GM12878 (cell line): ENCODE data around the gene NPPB. TPM values are rescaled to one million over a fixed set of nuclear protein-coding genes. Genes with fewer than 3 reads are reported as not detected.
A peak's percentile ranks its signal among the peaks of the same experiment; 100 is the strongest.

ENCODE experiments used
- ATAC-seq: fragments of 200-7000 bp; cut with Tn5 transposase; 3 replicates; pipeline ENCODE4 v1.9.1; 2020; ENCODE audit warnings: mild to moderate bottlenecking, moderate library complexity
- BruUV-seq: library from RNA; stranded (reverse); fragments of 400-500 nt; replicated peaks from 2 replicates; lab custom pipeline; 2021; lab: Mats Ljungman, UMichigan
- CTCF ChIA-PET: fragments of 300-600 bp; sonication (Branson Sonifier 250); formaldehyde crosslinking; extraction: SDS; loops from one replicate; lab custom pipeline; 2021; ENCODE audit warnings: inconsistent platforms; lab: Yijun Ruan, JAX
- POLR2A ChIA-PET: fragments of 350-600 bp; formaldehyde crosslinking; extraction: SDS; loops from one replicate; lab custom pipeline; 2021; ENCODE audit warnings: inconsistent platforms; lab: Charles Lee
- RAD21 ChIA-PET: fragments of 300-600 bp; sonication (Branson Sonifier 250); formaldehyde crosslinking; loops from one replicate; lab custom pipeline; 2023; ENCODE audit warnings: antibody characterized with exemption; ENCODE audit not compliant: unreplicated experiment; lab: Charles Lee
- SMC1A ChIA-PET: fragments of 300-600 bp; sonication (Branson Sonifier 250); formaldehyde crosslinking; loops from one replicate; lab custom pipeline; 2023; ENCODE audit not compliant: unreplicated experiment, uncharacterized antibody; lab: Charles Lee
- DNase-seq: peaks from one replicate; pipeline ENCODE4 v3.0.0-alpha.2; 2011; ENCODE audit warnings: low read depth, low spot score
- FAIRE-seq: peaks from 3 replicates; lab custom pipeline; 2011; peaks lifted over from hg19 to GRCh38; lab: Jason Lieb, UNC
- H2AFZ ChIP-seq: 2 replicates; pipeline ENCODE4 v1.6.0; 2011; ENCODE audit warnings: low read depth, low read length, control low read depth; ENCODE audit not compliant: control insufficient read depth
- H3K27ac ChIP-seq: 2 replicates; pipeline ENCODE4 v1.5.1; 2011; ENCODE audit warnings: control low read depth; ENCODE audit not compliant: control insufficient read depth, insufficient read depth
- H3K27me3 ChIP-seq, 2 experiments: replicated peaks in 1 of 2; 2 replicates each; pipeline versions ENCODE4 v1.6.0 to v1.6.1; 2011; ENCODE audit warnings: low read length in 1 of 2; ENCODE audit not compliant: control insufficient read depth in 2 of 2, insufficient read depth in 2 of 2
- H3K36me3 ChIP-seq, 2 experiments: 2 replicates each; pipeline ENCODE4 v1.5.1; 2011; ENCODE audit warnings: low read length in 1 of 2; ENCODE audit not compliant: control insufficient read depth in 2 of 2, insufficient read depth in 2 of 2
- H3K4me1 ChIP-seq: 2 replicates; pipeline ENCODE4 v1.6.1; 2011; ENCODE audit warnings: mild to moderate bottlenecking, low read length, moderate library complexity, mixed read lengths; ENCODE audit not compliant: control insufficient read depth, insufficient read depth
- H3K4me2 ChIP-seq: 2 replicates; pipeline ENCODE4 v1.6.0; 2011; ENCODE audit warnings: control low read depth; ENCODE audit not compliant: control insufficient read depth, insufficient read depth
- H3K4me3 ChIP-seq: fragments of 200-600 bp; sonication (generic); 2 replicates; pipeline ENCODE4 v1.5.1; 2016
- H3K79me2 ChIP-seq: 2 replicates; pipeline ENCODE4 v1.6.0; 2011; ENCODE audit warnings: low read length; ENCODE audit not compliant: control insufficient read depth, insufficient read depth
- H3K9ac ChIP-seq: 2 replicates; pipeline ENCODE4 v1.8.0; 2011; ENCODE audit warnings: low read length, control low read depth, mixed read lengths; ENCODE audit not compliant: control insufficient read depth, insufficient read depth
- H3K9me3 ChIP-seq: replicated peaks from 3 replicates; pipeline ENCODE4 v1.5.1; 2011; ENCODE audit warnings: mild to moderate bottlenecking, low read length; ENCODE audit not compliant: control insufficient read depth, insufficient read depth
- H4K20me1 ChIP-seq: 2 replicates; pipeline ENCODE4 v1.6.0; 2011; ENCODE audit not compliant: control insufficient read depth, insufficient read depth
- BACH1 ChIP-seq: fragments of 450-650 bp; IDR thresholded peaks from 2 replicates; pipeline ENCODE4 v1.6.1; 2017; ENCODE audit warnings: mild to moderate bottlenecking, borderline replicate concordance
- BHLHE40 ChIP-seq, 2 experiments: fragments of 450-650 bp in 1 of 2; IDR thresholded peaks; 2 replicates each; pipeline ENCODE4 v1.6.1; 2011 to 2017; ENCODE audit warnings: low read depth in 2 of 2, borderline replicate concordance in 1 of 2, improper control_type of control experiment in 1 of 2, low read length in 1 of 2, mild to moderate bottlenecking in 1 of 2
- CBX5 ChIP-seq: sonication (generic); IDR thresholded peaks from 2 replicates; pipeline ENCODE4 v1.6.1; 2016; ENCODE audit warnings: low read depth, moderate library complexity, mild to moderate bottlenecking, inconsistent platforms
- CTCF ChIP-seq, 3 experiments: IDR thresholded peaks in 2 of 3; conservative IDR thresholded peaks in 1 of 3; 2 replicates each; pipeline ENCODE4 v1.5.1; 2011; ENCODE audit warnings: low read depth in 3 of 3, low read length in 3 of 3, mild to moderate bottlenecking in 3 of 3, control low read depth in 2 of 3, moderate library complexity in 2 of 3, inconsistent platforms in 1 of 3, mixed read lengths in 1 of 3; ENCODE audit not compliant: control insufficient read depth in 2 of 3, insufficient read depth in 1 of 3; ENCODE audit errors: extremely low read depth in 1 of 3
- EGR1 ChIP-seq, 2 experiments: IDR thresholded peaks; 1 replicate in 1 of 2; 2 replicates in 1 of 2; pipeline ENCODE4 v1.6.1; 2011 to 2012; ENCODE audit warnings: low read depth in 2 of 2, low read length in 2 of 2, borderline replicate concordance in 1 of 2, mild to moderate bottlenecking in 1 of 2, moderate library complexity in 1 of 2
- ELK1 ChIP-seq: IDR thresholded peaks from 2 replicates; pipeline ENCODE4 v1.6.1; 2012; ENCODE audit warnings: low read depth, low read length, improper control_type of control experiment
- KDM1A ChIP-seq: fragments of 200-600 bp; sonication (generic); IDR thresholded peaks from 2 replicates; pipeline ENCODE4 v1.6.1; 2016; ENCODE audit warnings: borderline replicate concordance
- MLLT1 ChIP-seq: fragments of 450-650 bp; IDR thresholded peaks from 2 replicates; pipeline ENCODE4 v1.6.1; 2016; ENCODE audit warnings: mild to moderate bottlenecking
- NBN ChIP-seq: fragments of 450-650 bp; IDR thresholded peaks from 2 replicates; pipeline ENCODE4 v1.6.1; 2016
- NFIC ChIP-seq: IDR thresholded peaks from 2 replicates; pipeline ENCODE4 v1.6.1; 2012; ENCODE audit warnings: low read depth, mild to moderate bottlenecking, inconsistent platforms, low read length, moderate library complexity
- RAD21 ChIP-seq: IDR thresholded peaks from 2 replicates; pipeline ENCODE4 v1.6.1; 2011; ENCODE audit warnings: mild to moderate bottlenecking, low read depth, low read length, moderate library complexity; ENCODE audit not compliant: insufficient read depth
- SMC3 ChIP-seq: IDR thresholded peaks from 2 replicates; pipeline ENCODE4 v1.6.1; 2011; ENCODE audit warnings: low read length, improper control_type of control experiment, borderline replicate concordance
- TBL1XR1 ChIP-seq: IDR thresholded peaks from 2 replicates; pipeline ENCODE4 v1.6.1; 2012; ENCODE audit warnings: low read depth, low read length, improper control_type of control experiment
- WGBS: methylation state at CpG from one replicate; pipeline ENCODE4 v1.1.6; 2016; ENCODE audit warnings: low lambda C conversion rate; ENCODE audit not compliant: insufficient replicate concordance, insufficient coverage; ENCODE audit errors: missing lambda C conversion rate; 5-methylcytosine and 5-hydroxymethylcytosine counted together
- in situ Hi-C: fragments of 300-500 bp; cut with MboI; formaldehyde crosslinking; loops from 9 replicates; pipeline ENCODE4 v1.14.3; 2018; ENCODE audit warnings: mixed read lengths
- intact Hi-C: fragments of 100-400 bp; cut with micrococcal nuclease; formaldehyde crosslinking; loops from one replicate; pipeline ENCODE4 v1.14.2; 2022; ENCODE audit not compliant: unreplicated experiment
- polyA plus RNA-seq, 11 experiments: library from polyadenylated mRNA; depleted of rRNA in 4 of 11; unstranded in 6 of 11; stranded (reverse) in 5 of 11; fragments of >200 nt; fragmentation: Nextera tagmentation in 4 of 11; fragmentation: Illumina TruSeq in 1 of 11; extraction: Ambion mirVana in 4 of 11; extraction: Trizol in 1 of 11; gene quantifications; 1 replicate in 1 of 11; 2 replicates in 10 of 11; pipeline versions ENCODE4 v1.2.1 to v1.2.3, GENCODE V29; 2011 to 2016; ENCODE audit warnings: inconsistent platforms in 2 of 11, missing spikeins in 2 of 11, low read depth in 1 of 11
- total RNA-seq, 4 experiments: library from RNA; depleted of rRNA in 3 of 4; stranded (reverse); fragments of >200 nt in 3 of 4; fragmentation: Illumina TruSeq in 1 of 4; extraction: Trizol in 1 of 4; gene quantifications; 2 replicates each; pipeline versions ENCODE4 v1.2.1 to v1.2.3, GENCODE V29; 2013 to 2021
- TF ChIP-seq, protein P1 (sequence below): fragments of 450-650 bp; IDR thresholded peaks from 2 replicates; pipeline ENCODE4 v1.6.1; 2017; ENCODE audit warnings: low read depth, mild to moderate bottlenecking, moderate library complexity

The NPPB gene
- total and polyA plus RNA-seq, 10 of the 15 experiments (the other 5 are each of a cell fraction or from before 2014, with no cell fraction given): not detected

- TF ChIP-seq MLLT1 (no peak), RAD21 (peak; percentile 48; the same call in 1 of the 2 replicates), BHLHE40 (IDR thresholded peaks at IDR 0.05; ENCODE audit: borderline replicate concordance in 1 of 2, low read depth in 2 of 2, low read length in 1 of 2) (peak; percentile 88 to 93; a peak in 3 of 4 replicates), NBN (no peak), KDM1A (no peak), SMC3 (peak; percentile 48; the same call in 1 of the 2 replicates), CBX5 (no peak), EGR1 (IDR thresholded peaks at IDR 0.05; ENCODE audit: borderline replicate concordance in 1 of 2, low read depth in 2 of 2, low read length in 2 of 2) (no peak), NFIC (no peak)
- TF ChIP-seq, all 136 proteins: peak for 9
These were observed 48.7 kb upstream of the NPPB start (continued) for GRCh38 chr1:11907275-11908094.

- ChIA-PET CTCF (no interaction called here), SMC1A (interaction anchor here (0.8 kb wide), 1 partner anchor 75 kb away, joined by 3 read pairs; no protein-coding TSS in a partner anchor), POLR2A (interaction anchor here (0.6 kb wide), 1 partner anchor 100 kb away, joined by 4 read pairs; no protein-coding TSS in a partner anchor), RAD21 (no interaction called here)
- no peaks in the 10 kb centered on the region for H3K79me2 ChIP-seq
- H3K4me1 ChIP-seq: no peaks in the 10 kb centered on the region
- in situ Hi-C loops (no loop called here), intact Hi-C loops (loop anchor here (1.0 to 10.0 kb wide), 3 partner anchors 69 to 1432 kb away; partner anchors contain the start of genes DFFA and PEX14)
- no peak overlapping the region for H3K4me3 ChIP-seq
- BruUV-seq: no TSS peak
- WGBS: 79% methylated on average over 10 of the region's 10 CpGs
- no peak overlapping the region for H3K9ac ChIP-seq
- no peak overlapping the region for H2AFZ ChIP-seq
- FAIRE-seq (no peak), DNase-seq (no peak), ATAC-seq (no peak)
- no peaks in the 10 kb centered on the region for H4K20me1 ChIP-seq
- no peaks in the 10 kb centered on the region for H3K36me3 ChIP-seq
- H3K27ac ChIP-seq: no peak overlapping the region
- H3K4me2 ChIP-seq: no peak overlapping the region
- no peaks in the 10 kb centered on the region for H3K27me3 ChIP-seq
- no peaks in the 10 kb centered on the region for H3K9me3 ChIP-seq
- TF ChIP-seq, protein P1, sequence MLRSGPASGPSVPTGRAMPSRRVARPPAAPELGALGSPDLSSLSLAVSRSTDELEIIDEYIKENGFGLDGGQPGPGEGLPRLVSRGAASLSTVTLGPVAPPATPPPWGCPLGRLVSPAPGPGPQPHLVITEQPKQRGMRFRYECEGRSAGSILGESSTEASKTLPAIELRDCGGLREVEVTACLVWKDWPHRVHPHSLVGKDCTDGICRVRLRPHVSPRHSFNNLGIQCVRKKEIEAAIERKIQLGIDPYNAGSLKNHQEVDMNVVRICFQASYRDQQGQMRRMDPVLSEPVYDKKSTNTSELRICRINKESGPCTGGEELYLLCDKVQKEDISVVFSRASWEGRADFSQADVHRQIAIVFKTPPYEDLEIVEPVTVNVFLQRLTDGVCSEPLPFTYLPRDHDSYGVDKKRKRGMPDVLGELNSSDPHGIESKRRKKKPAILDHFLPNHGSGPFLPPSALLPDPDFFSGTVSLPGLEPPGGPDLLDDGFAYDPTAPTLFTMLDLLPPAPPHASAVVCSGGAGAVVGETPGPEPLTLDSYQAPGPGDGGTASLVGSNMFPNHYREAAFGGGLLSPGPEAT: no peak
- TF ChIP-seq CTCF (IDR thresholded peaks at IDR 0.05 in 2 of 3, conservative IDR thresholded peaks at IDR 0.05 in 1 of 3; ENCODE audit: control insufficient read depth in 2 of 3, extremely low read depth in 1 of 3, insufficient read depth in 1 of 3, low read depth in 3 of 3, low read length in 3 of 3) (no peak), BACH1 (no peak), TBL1XR1 (no peak), ELK1 (no peak)
These were observed 48.1 kb upstream of the NPPB start for GRCh38 chr1:11906870-11907269.
